Stomach (tissue), 9 donors: Measurements from ENCODE around the gene OCA2. TPM values are rescaled to one million over a fixed set of nuclear protein-coding genes. Genes with fewer than 3 reads are reported as not detected.

Source experiments
- DNase-seq, 2 donors: peaks; one replicate each; pipeline versions ENCODE4 v3.0.0 to v3.0.0-alpha.2; 2013 to 2019
- H3K27ac ChIP-seq, 5 donors: fragments of 200-600 bp in 4 of 5; sonication (generic) in 4 of 5; one replicate each; pipeline ENCODE4 v1.5.1; 2013 to 2019; ENCODE audit warnings: mild to moderate bottlenecking in 1 of 5, moderate library complexity in 1 of 5
- H3K27me3 ChIP-seq, 3 donors: fragments of 200-600 bp; sonication (generic); one replicate each; pipeline ENCODE4 v1.5.1; 2017 to 2019; ENCODE audit warnings: mixed run types in 1 of 3
- H3K36me3 ChIP-seq, 4 donors: fragments of 200-600 bp; sonication (generic); 1 replicate in 3 of 4; 2 replicates in 1 of 4; pipeline ENCODE4 v1.5.1; 2016 to 2019
- H3K4me1 ChIP-seq, 4 donors: fragments of 200-600 bp; sonication (generic); one replicate each; pipeline ENCODE4 v1.5.1; 2016 to 2019
- H3K4me3 ChIP-seq, 4 donors: fragments of 200-600 bp; sonication (generic) in 3 of 4; one replicate each; pipeline ENCODE4 v1.5.1; 2016 to 2019; ENCODE audit warnings: mild to moderate bottlenecking in 1 of 4
- H3K9me3 ChIP-seq, 4 donors: fragments of 200-600 bp; sonication (generic); one replicate each; pipeline ENCODE4 v1.5.1; 2016 to 2019
- CTCF ChIP-seq, 7 experiments: fragments of 450-650 bp in 4 of 7; fragments of 200-600 bp in 3 of 7; sonication (generic) in 3 of 7; IDR thresholded peaks; one replicate each; pipeline ENCODE4 v1.5.1; 2016 to 2019; ENCODE audit warnings: antibody characterized with exemption in 7 of 7, control low read depth in 2 of 7, mild to moderate bottlenecking in 1 of 7
- EP300 ChIP-seq: sonication (generic); formaldehyde crosslinking; IDR thresholded peaks from one replicate; pipeline ENCODE4 v1.6.1; 2017; ENCODE audit warnings: antibody characterized with exemption
- POLR2A ChIP-seq, 4 donors: fragments of 450-650 bp; IDR thresholded peaks; one replicate each; pipeline ENCODE4 v1.6.1; 2016; ENCODE audit warnings: antibody characterized with exemption in 4 of 4, control low read depth in 2 of 4, mild to moderate bottlenecking in 1 of 4, moderate library complexity in 1 of 4
- POLR2AphosphoS5 ChIP-seq, 3 donors: sonication (generic); formaldehyde crosslinking; IDR thresholded peaks; one replicate each; pipeline ENCODE4 v1.6.1; 2016; ENCODE audit warnings: antibody characterized with exemption in 3 of 3
- WGBS, 5 donors: extraction: QIAGEN DNeasy Blood & Tissue Kit in 3 of 5; methylation state at CpG; one replicate each; pipeline versions ENCODE4 v1.1.5 to v1.1.7; 2013 to 2018; 5-methylcytosine and 5-hydroxymethylcytosine counted together
- intact Hi-C: fragments of 100-400 bp; cut with DNase I; formaldehyde crosslinking; loops from one replicate; pipeline ENCODE4 v1.15.1; 2023; ENCODE audit warnings: low total_unique reads
- polyA plus RNA-seq, 3 donors: library from polyadenylated mRNA; stranded (reverse); fragments of 200-250 nt; gene quantifications; one replicate each; pipeline ENCODE4 v1.2.3, GENCODE V29; 2013
- total RNA-seq, 5 donors: library from RNA; depleted of rRNA; stranded (reverse); fragments of >200 nt; gene quantifications; one replicate each; pipeline versions ENCODE4 v1.1.0 to v1.2.3, GENCODE V29; 2014 to 2016
- donor health status: healthy with polysubstance abuse.
- donor health status: Bipolar disorder and iron deficiency.
- donor health status: healthy.

Gene OCA2
- total and polyA plus RNA-seq, 8 donors: 0.12 to 0.89 (median 0.65) TPM; not detected in 4

DNA sequence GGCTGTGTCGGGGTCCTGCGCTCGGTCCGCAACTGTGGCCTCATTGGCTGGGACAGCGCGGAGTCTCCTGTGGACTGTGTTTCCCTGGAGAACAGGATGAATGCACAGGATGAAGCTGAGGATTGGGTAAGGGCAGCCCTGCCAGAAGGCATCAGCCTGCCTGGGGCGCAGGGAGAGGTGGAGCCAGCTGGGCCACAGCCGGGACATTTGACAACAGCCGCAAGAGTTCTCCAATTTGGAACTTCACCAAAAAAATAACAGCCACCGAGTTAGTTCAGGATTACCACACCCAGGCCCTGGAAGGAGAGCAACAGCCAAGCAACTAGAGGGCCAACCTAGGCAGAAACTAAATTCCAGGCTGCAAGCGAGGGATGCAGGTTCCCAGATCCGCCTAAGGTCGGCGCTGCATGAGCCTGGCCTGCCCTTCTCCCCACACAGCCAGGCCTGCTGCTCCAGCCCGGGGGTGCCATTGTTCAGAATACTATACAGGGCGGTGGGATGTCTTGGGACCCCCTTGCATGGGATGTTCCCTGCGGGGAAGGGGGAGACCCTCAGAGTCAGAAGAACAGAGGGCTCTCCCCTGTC is 229.3 kb downstream of the OCA2 start:
- no peaks in the 10 kb centered on the region for H3K4me1 ChIP-seq
- TF ChIP-seq EP300: no peak
- TF ChIP-seq POLR2AphosphoS5 (IDR thresholded peaks at IDR 0.05): no peak
- TF ChIP-seq POLR2A (IDR thresholded peaks at IDR 0.05): no peak
- TF ChIP-seq CTCF (IDR thresholded peaks at IDR 0.05): no peak
- 80 to 91% (median 86%) methylated on average over 12 to 17 of the region's 17 CpGs for WGBS, 5 donors

DNA sequence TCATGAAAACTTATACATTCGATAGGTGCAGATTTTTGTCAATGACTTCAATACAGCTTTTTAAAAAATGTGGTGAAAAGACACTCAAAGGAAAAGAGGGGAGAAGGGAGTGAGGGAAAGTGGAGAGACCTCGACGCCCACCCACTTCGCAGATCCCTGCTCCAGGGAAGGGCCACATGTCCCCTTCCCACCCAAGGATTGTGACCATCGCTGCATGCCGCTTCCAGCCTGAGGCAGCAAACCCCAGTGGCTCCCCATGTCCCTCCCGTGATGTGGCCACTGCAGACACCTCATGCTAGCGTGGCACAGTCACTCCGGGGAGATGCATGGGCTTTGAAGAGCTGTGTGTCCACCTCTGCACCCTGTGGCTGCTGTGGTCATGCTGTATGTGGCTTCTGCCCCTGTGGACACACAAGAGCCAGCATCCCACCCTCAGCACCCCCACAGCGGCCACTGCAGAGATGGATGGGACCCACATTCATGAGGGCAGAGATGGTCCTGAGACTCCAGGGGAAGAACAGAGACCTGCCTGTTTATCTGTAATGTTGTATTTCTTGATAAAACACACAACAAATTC is 230.2 kb downstream of the OCA2 start:
- TF ChIP-seq EP300 (no peak), POLR2A (IDR thresholded peaks at IDR 0.05) (no peak), CTCF (IDR thresholded peaks at IDR 0.05) (no peak), POLR2AphosphoS5 (IDR thresholded peaks at IDR 0.05) (no peak)
- intact Hi-C loops: no loop called here
- DNase-seq: no peak
- 71 to 99% (median 83%) methylated on average over 7 to 10 of the region's 10 CpGs for WGBS, 5 donors
- no peaks in the 10 kb centered on the region for H3K36me3 ChIP-seq
- no peaks in the 10 kb centered on the region for H3K27me3 ChIP-seq
- H3K9me3 ChIP-seq: peaks cover 0 to 13% (median 3%) of the 10 kb centered on the region in 4 donors
- no peaks in the 10 kb centered on the region for H3K4me1 ChIP-seq
- H3K27ac ChIP-seq: no peak overlapping the region
- H3K4me3 ChIP-seq: no peak overlapping the region

More for the DNA sequence above, 229.3 kb downstream of the OCA2 start:
- DNase-seq: no peak
- intact Hi-C loops: no loop called here
- no peak overlapping the region for H3K27ac ChIP-seq
- H3K36me3 ChIP-seq: no peaks in the 10 kb centered on the region
- H3K4me3 ChIP-seq: no peak overlapping the region
- H3K27me3 ChIP-seq: no peaks in the 10 kb centered on the region
- peaks cover 0 to 13% (median 3%) of the 10 kb centered on the region in 4 donors for H3K9me3 ChIP-seq

DNA sequence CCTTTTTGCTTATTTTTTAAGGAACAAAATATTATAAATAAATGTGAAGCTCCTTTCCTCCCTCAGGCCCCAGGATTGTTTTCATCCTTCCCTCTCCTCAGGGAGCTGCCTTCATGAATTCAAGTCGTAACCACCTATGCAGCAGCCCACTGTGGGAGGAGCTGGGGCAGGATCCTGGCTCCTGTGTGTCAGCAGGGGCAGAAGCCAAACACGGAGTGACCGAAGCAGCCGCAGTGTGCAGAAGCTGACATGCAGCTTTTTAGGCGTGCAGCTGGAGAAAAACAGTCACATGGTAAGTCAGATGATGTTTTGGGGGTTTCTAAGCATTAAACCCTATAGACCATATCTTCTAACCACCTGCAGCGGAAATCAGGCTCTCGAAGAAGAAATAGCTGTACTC is 231.3 kb downstream of the OCA2 start:
- H3K36me3 ChIP-seq: no peaks in the 10 kb centered on the region
- no peak for DNase-seq
- no peaks in the 10 kb centered on the region for H3K27me3 ChIP-seq
- H3K9me3 ChIP-seq: peaks cover 0 to 18% (median 6%) of the 10 kb centered on the region in 4 donors
- H3K4me1 ChIP-seq: no peaks in the 10 kb centered on the region
- intact Hi-C loops: no loop called here
- no peak overlapping the region for H3K4me3 ChIP-seq
- H3K27ac ChIP-seq: no peak overlapping the region
- no peak for TF ChIP-seq CTCF (IDR thresholded peaks at IDR 0.05)
- no peak for TF ChIP-seq POLR2AphosphoS5 (IDR thresholded peaks at IDR 0.05)
- TF ChIP-seq EP300: no peak
- no peak for TF ChIP-seq POLR2A (IDR thresholded peaks at IDR 0.05)
- 58 to 74% (median 64%) methylated on average over 7 of the region's 7 CpGs for WGBS, 5 donors

DNA sequence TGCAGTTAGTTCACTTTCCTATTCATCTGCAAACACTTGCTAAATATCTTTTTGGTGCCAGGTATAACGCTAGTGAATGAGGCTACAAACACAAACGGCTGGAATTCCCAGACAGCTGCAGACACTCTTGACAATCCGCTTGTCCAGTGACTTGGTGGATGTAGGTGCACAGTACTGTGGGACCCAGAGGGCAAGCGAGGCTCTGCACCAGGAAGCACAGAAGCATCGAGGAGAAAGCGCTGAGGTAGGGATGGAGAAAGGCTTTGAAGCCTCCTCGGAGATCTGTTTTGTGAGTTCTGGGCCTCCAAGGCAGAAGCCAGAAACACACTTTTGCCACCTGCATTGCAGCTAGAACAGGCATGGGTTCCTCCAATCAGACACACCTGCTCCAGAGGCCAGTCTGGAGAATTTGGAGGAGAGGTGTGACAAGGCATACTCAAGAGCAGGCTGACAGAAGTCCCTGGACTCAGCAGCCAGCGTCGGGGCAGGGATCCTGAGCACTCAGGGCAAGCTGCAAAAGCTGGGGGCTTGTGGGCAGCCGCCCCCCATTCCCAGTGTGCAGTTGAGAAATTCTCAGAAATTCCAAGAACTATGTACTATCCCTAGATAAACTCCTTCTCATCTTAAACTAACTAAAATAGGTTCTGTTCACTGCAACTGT is 232.5 kb downstream of the OCA2 start:
- Histone ChIP-seq H3K27ac (no peak overlapping the region), H3K27me3 (no peaks in the 10 kb centered on the region), H3K36me3 (no peaks in the 10 kb centered on the region), H3K4me1 (no peaks in the 10 kb centered on the region), H3K9me3 (peaks cover 0 to 31% (median 14%) of the 10 kb centered on the region in 4 donors), H3K4me3 (no peak overlapping the region)
- DNase-seq: no peak
- intact Hi-C loops: no loop called here
- no peak for TF ChIP-seq POLR2A (IDR thresholded peaks at IDR 0.05)
- no peak for TF ChIP-seq CTCF (IDR thresholded peaks at IDR 0.05)
- no peak for TF ChIP-seq EP300
- TF ChIP-seq POLR2AphosphoS5 (IDR thresholded peaks at IDR 0.05): no peak
- 77 to 87% (median 78%) methylated on average over 10 of the region's 10 CpGs for WGBS, 5 donors
